HG03103 (cell line): ENCODE results near the gene UBE2B.
A peak's percentile ranks its signal among the peaks of the same experiment; 100 is the strongest.
"Not testable (repeated sequence)": the region's sequence is repeated elsewhere in the genome, so short reads cannot be mapped to it uniquely, and the experiment has no call there.

Experiments
- ATAC-seq: cut with Tn5 transposase; IDR thresholded peaks from one replicate; pipeline ENCODE4 v1.9.1; 2021; ENCODE audit warnings: low read depth; ENCODE audit not compliant: unreplicated experiment

UBE2B gene

GRCh38 chr5:134370871-134371833 is at the start of gene UBE2B:
Gene UBE2B, plus strand, starts transcription at chr5:134371569. Its CDS starts 27 bp downstream, at chr5:134371596.
- peak; percentile 74 for ATAC-seq

GRCh38 chr5:134327327-134327726 is 44.0 kb upstream of the UBE2B start:
- ATAC-seq = no peak

- no peak for ATAC-seq
These were observed 42.8 kb upstream of the UBE2B start for GRCh38 chr5:134328619-134329018.

- not testable (repeated sequence) for ATAC-seq
These were observed 34.5 kb upstream of the UBE2B start for GRCh38 chr5:134336833-134337232.

- not testable (repeated sequence) for ATAC-seq
These were observed 27.9 kb upstream of the UBE2B start for GRCh38 chr5:134343500-134343899.

- ATAC-seq = not testable (repeated sequence)
These were observed 25.9 kb upstream of the UBE2B start for GRCh38 chr5:134345476-134345875.

GRCh38 chr5:134345996-134346395 is 25.4 kb upstream of the UBE2B start:
- no peak for ATAC-seq

GRCh38 chr5:134349463-134349862 is 21.9 kb upstream of the UBE2B start:
- no peak for ATAC-seq

GRCh38 chr5:134355681-134356080 is 15.7 kb upstream of the UBE2B start:
- ATAC-seq = no peak

GRCh38 chr5:134365604-134366003 is 5.8 kb upstream of the UBE2B start:
- no peak for ATAC-seq

GRCh38 chr5:134370311-134370870 is 978 bp upstream of the UBE2B start:
- no peak for ATAC-seq

- no peak for ATAC-seq
These were observed 518 bp downstream of the UBE2B start for GRCh38 chr5:134371834-134372340.

- not testable (repeated sequence) for ATAC-seq
These were observed 2.3 kb downstream of the UBE2B start for GRCh38 chr5:134373633-134374032.

- no peak for ATAC-seq
These were observed 2.9 kb downstream of the UBE2B start for GRCh38 chr5:134374232-134374631.

GRCh38 chr5:134380346-134380745 is 9.0 kb downstream of the UBE2B start:
- ATAC-seq = no peak

GRCh38 chr5:134382204-134382603 is 10.8 kb downstream of the UBE2B start:
- not testable (repeated sequence) for ATAC-seq

GRCh38 chr5:134383980-134384697 is 12.8 kb downstream of the UBE2B start:
- no peak for ATAC-seq

- ATAC-seq = no peak
These were observed 16.1 kb downstream of the UBE2B start for GRCh38 chr5:134387443-134387842.

GRCh38 chr5:134392301-134392700 is 20.9 kb downstream of the UBE2B start:
- no peak for ATAC-seq

- ATAC-seq = no peak
These were observed 23.6 kb downstream of the UBE2B start for GRCh38 chr5:134394932-134395331.

GRCh38 chr5:134396274-134396673 is 24.9 kb downstream of the UBE2B start:
- ATAC-seq = no peak
